Body of pancreas (tissue), 4 donors: Measurements from ENCODE around the gene UST.

Experiments used
- CTCF ChIP-seq, 7 experiments: fragments of 450-650 bp in 4 of 7; fragments of 200-600 bp in 3 of 7; sonication (generic) in 3 of 7; IDR thresholded peaks; one replicate each; pipeline ENCODE4 v1.5.1; 2016 to 2019; ENCODE audit warnings: antibody characterized with exemption in 7 of 7
- POLR2A ChIP-seq, 3 donors: fragments of 450-650 bp; IDR thresholded peaks; one replicate each; pipeline ENCODE4 v1.6.1; 2016; ENCODE audit warnings: antibody characterized with exemption in 3 of 3, mild to moderate bottlenecking in 2 of 3

- TF ChIP-seq CTCF (IDR thresholded peaks at IDR 0.05) = no peak
- no peak for TF ChIP-seq POLR2A (IDR thresholded peaks at IDR 0.05)
Observed at GRCh38 chr6:149109397-149110070, 362.7 kb downstream of the UST start.
